WTC11 (cell line): ENCODE measurements around the gene CYP39A1. TPM values are rescaled to one million over a fixed set of nuclear protein-coding genes. Genes with fewer than 3 reads are reported as not detected.

ENCODE experiments used
- ATAC-seq: fragments of 200-7000 bp; cut with Tn5 transposase; 2 replicates; pipeline ENCODE4 v1.10.0; 2021; ENCODE audit warnings: mild to moderate bottlenecking, moderate library complexity
- CTCF ChIA-PET: fragments of 300-600 bp; sonication (Branson Sonifier 250); formaldehyde crosslinking; loops from one replicate; lab custom pipeline; 2021; ENCODE audit warnings: antibody characterized with exemption; lab: Charles Lee
- POLR2A ChIA-PET: fragments of 350-600 bp; sonication (Branson Sonifier 250); formaldehyde crosslinking; loops from one replicate; lab custom pipeline; 2021; ENCODE audit warnings: antibody characterized with exemption; lab: Charles Lee
- DNase-seq: peaks from one replicate; pipeline ENCODE4 v3.0.0; 2021; ENCODE audit warnings: low spot score
- H3K27ac Mint-ChIP-seq: 2 replicates; pipeline ENCODE4 v1.8.0; 2021; ENCODE audit warnings: mixed read lengths
- H3K27me3 Mint-ChIP-seq: 2 replicates; pipeline ENCODE4 v1.8.0; 2021; ENCODE audit warnings: low read depth, mild to moderate bottlenecking, moderate library complexity, mixed read lengths
- H3K36me3 Mint-ChIP-seq: 2 replicates; pipeline ENCODE4 v1.8.0; 2021; ENCODE audit warnings: mixed read lengths
- H3K4me1 Mint-ChIP-seq: 2 replicates; pipeline ENCODE4 v1.8.0; 2022; ENCODE audit warnings: mixed read lengths
- H3K4me3 Mint-ChIP-seq: 2 replicates; pipeline ENCODE4 v1.8.0; 2021; ENCODE audit warnings: mild to moderate bottlenecking, moderate library complexity, mixed read lengths
- H3K9me3 Mint-ChIP-seq: 2 replicates; pipeline ENCODE4 v1.8.0; 2021; ENCODE audit warnings: mixed read lengths
- ATF1 ChIP-seq: sonication (generic); formaldehyde crosslinking; IDR thresholded peaks from 2 replicates; pipeline ENCODE4 v1.8.1; 2023; ENCODE audit warnings: mild to moderate bottlenecking, moderate library complexity, missing genetic modification reagents
- CREM ChIP-seq: sonication (generic); formaldehyde crosslinking; IDR thresholded peaks from 2 replicates; pipeline ENCODE4 v1.8.1; 2022; ENCODE audit warnings: mild to moderate bottlenecking, missing genetic modification reagents, moderate library complexity
- EMX1 ChIP-seq: fragments of 250-450 bp; sonication (Bioruptor Pico); IDR thresholded peaks from 2 replicates; pipeline ENCODE4 v1.8.0; 2021; ENCODE audit warnings: mild to moderate bottlenecking
- GTF2I ChIP-seq: fragments of 250-450 bp; sonication (Bioruptor Pico); conservative IDR thresholded peaks from 2 replicates; pipeline ENCODE4 v1.4.0; 2021; ENCODE audit warnings: mild to moderate bottlenecking
- KAT7 ChIP-seq: sonication (generic); formaldehyde crosslinking; IDR thresholded peaks from 2 replicates; pipeline ENCODE4 v1.8.1; 2023; ENCODE audit warnings: missing genetic modification reagents, mild to moderate bottlenecking, borderline replicate concordance
- MXD4 ChIP-seq: fragments of 250-450 bp; sonication (Bioruptor Pico); IDR thresholded peaks from 2 replicates; pipeline ENCODE4 v1.8.0; 2021; ENCODE audit warnings: mild to moderate bottlenecking, moderate library complexity, borderline replicate concordance
- MYBL2 ChIP-seq: sonication (generic); formaldehyde crosslinking; IDR thresholded peaks from 2 replicates; pipeline ENCODE4 v1.8.1; 2023; ENCODE audit warnings: mild to moderate bottlenecking, moderate library complexity, missing genetic modification reagents
- NFATC4 ChIP-seq: fragments of 250-450 bp; sonication (Bioruptor Pico); IDR thresholded peaks from 2 replicates; pipeline ENCODE4 v1.9.0; 2021; ENCODE audit warnings: mild to moderate bottlenecking
- NFYB ChIP-seq: sonication (generic); formaldehyde crosslinking; conservative IDR thresholded peaks from 2 replicates; pipeline ENCODE4 v1.8.0; 2022; ENCODE audit warnings: low read depth, missing genetic modification reagents
- RORB ChIP-seq: fragments of 250-450 bp; sonication (Bioruptor Pico); IDR thresholded peaks from 2 replicates; pipeline ENCODE4 v1.9.0; 2021; ENCODE audit warnings: mild to moderate bottlenecking
- SMAD3 ChIP-seq: sonication (generic); formaldehyde crosslinking; IDR thresholded peaks from 2 replicates; pipeline ENCODE4 v1.8.0; 2022; ENCODE audit warnings: missing genetic modification reagents, mild to moderate bottlenecking, borderline replicate concordance
- SOX15 ChIP-seq: fragments of 250-450 bp; sonication (Bioruptor Pico); IDR thresholded peaks from 2 replicates; pipeline ENCODE4 v1.9.0; 2021; ENCODE audit warnings: mild to moderate bottlenecking
- TP53 ChIP-seq: sonication (generic); formaldehyde crosslinking; IDR thresholded peaks from 2 replicates; pipeline ENCODE4 v1.8.1; 2023; ENCODE audit warnings: mild to moderate bottlenecking, missing genetic modification reagents
- ZNF138 ChIP-seq: sonication (generic); formaldehyde crosslinking; conservative IDR thresholded peaks from 2 replicates; pipeline ENCODE4 v1.8.1; 2022; ENCODE audit warnings: mild to moderate bottlenecking, moderate library complexity, missing genetic modification reagents
- ZNF219 ChIP-seq: sonication (generic); formaldehyde crosslinking; IDR thresholded peaks from 2 replicates; pipeline ENCODE4 v1.8.0; 2023; ENCODE audit warnings: missing genetic modification reagents, mild to moderate bottlenecking, borderline replicate concordance
- ZNF671 ChIP-seq: fragments of 250-450 bp; sonication (Bioruptor Pico); IDR thresholded peaks from 2 replicates; pipeline ENCODE4 v1.8.0; 2021; ENCODE audit warnings: mild to moderate bottlenecking
- total RNA-seq: library from RNA; stranded (reverse); gene quantifications from 3 replicates; pipeline ENCODE4 v1.2.3, GENCODE V29; 2021
- TF ChIP-seq, protein P1 (sequence below): sonication (generic); formaldehyde crosslinking; IDR thresholded peaks from 2 replicates; pipeline ENCODE4 v1.8.0; 2022; ENCODE audit warnings: mild to moderate bottlenecking, missing genetic modification reagents
- TF ChIP-seq, protein P2 (sequence below): sonication (generic); formaldehyde crosslinking; IDR thresholded peaks from 2 replicates; pipeline ENCODE4 v1.8.1; 2023; ENCODE audit warnings: mild to moderate bottlenecking, missing genetic modification reagents
- TF ChIP-seq, protein P3 (sequence below): fragments of 250-450 bp; sonication (Bioruptor Pico); IDR thresholded peaks from 2 replicates; pipeline ENCODE4 v1.8.0; 2021; ENCODE audit warnings: mild to moderate bottlenecking
- TF ChIP-seq, protein P4 (sequence below): sonication (generic); formaldehyde crosslinking; IDR thresholded peaks from 2 replicates; pipeline ENCODE4 v1.8.1; 2023; ENCODE audit warnings: mild to moderate bottlenecking, missing genetic modification reagents
- TF ChIP-seq, protein P5 (sequence below): fragments of 250-450 bp; sonication (Bioruptor Pico); IDR thresholded peaks from 2 replicates; pipeline ENCODE4 v1.9.0; 2021; ENCODE audit warnings: mild to moderate bottlenecking
- TF ChIP-seq, protein P6 (sequence below): sonication (generic); formaldehyde crosslinking; conservative IDR thresholded peaks from 2 replicates; pipeline ENCODE4 v1.8.1; 2022; ENCODE audit warnings: mild to moderate bottlenecking, missing genetic modification reagents
- TF ChIP-seq, protein P7 (sequence below): fragments of 250-450 bp; sonication (Bioruptor Pico); IDR thresholded peaks from 2 replicates; pipeline ENCODE4 v1.9.0; 2021; ENCODE audit warnings: mild to moderate bottlenecking

CYP39A1 gene
- total RNA-seq, 1 experiment from 2014 or later = 1.6 TPM

DNA sequence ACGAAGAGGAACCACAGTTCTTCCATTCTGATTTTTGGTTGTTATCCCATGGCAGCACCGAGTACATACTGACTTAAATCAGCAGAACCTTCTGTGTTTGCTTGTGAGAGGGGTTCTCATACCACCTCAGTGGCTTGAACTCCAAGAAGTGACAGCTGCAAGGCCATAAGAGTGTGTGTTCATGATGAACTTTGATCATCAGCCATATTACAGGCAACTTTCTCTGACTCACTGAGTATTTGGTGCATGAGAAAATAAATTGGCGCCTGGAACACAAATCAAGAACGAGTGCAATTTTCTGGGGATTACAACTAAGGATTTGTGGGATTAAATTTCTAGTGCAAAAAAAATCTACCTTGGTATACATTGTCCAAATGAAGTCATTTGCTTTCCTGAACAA, 68.9 kb downstream of the CYP39A1 start:
- H3K9me3 Mint-ChIP-seq = no peaks in the 10 kb centered on the region
- H3K27ac Mint-ChIP-seq = no peak overlapping the region
- CTCF ChIA-PET = no interaction called here
- H3K4me3 Mint-ChIP-seq = no peak overlapping the region
- no peaks in the 10 kb centered on the region for H3K36me3 Mint-ChIP-seq
- POLR2A ChIA-PET = no interaction called here
- DNase-seq (no peak), ATAC-seq (no peak)
- H3K4me1 Mint-ChIP-seq = no peaks in the 10 kb centered on the region
- TF ChIP-seq, protein P1, sequence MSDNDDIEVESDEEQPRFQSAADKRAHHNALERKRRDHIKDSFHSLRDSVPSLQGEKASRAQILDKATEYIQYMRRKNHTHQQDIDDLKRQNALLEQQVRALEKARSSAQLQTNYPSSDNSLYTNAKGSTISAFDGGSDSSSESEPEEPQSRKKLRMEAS (CRISPR knock-in tag) = no peak
- TF ChIP-seq EMX1 (CRISPR knock-in tag) = no peak
- TF ChIP-seq SOX15 = no peak
- no peak for TF ChIP-seq MYBL2 (CRISPR knock-in tag)
- TF ChIP-seq SMAD3 (CRISPR knock-in tag) = no peak
- TF ChIP-seq, protein P2, sequence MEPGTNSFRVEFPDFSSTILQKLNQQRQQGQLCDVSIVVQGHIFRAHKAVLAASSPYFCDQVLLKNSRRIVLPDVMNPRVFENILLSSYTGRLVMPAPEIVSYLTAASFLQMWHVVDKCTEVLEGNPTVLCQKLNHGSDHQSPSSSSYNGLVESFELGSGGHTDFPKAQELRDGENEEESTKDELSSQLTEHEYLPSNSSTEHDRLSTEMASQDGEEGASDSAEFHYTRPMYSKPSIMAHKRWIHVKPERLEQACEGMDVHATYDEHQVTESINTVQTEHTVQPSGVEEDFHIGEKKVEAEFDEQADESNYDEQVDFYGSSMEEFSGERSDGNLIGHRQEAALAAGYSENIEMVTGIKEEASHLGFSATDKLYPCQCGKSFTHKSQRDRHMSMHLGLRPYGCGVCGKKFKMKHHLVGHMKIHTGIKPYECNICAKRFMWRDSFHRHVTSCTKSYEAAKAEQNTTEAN (CRISPR knock-in tag) = no peak
- no peak for TF ChIP-seq NFATC4
- no peak for TF ChIP-seq ZNF671
- TF ChIP-seq, protein P3, sequence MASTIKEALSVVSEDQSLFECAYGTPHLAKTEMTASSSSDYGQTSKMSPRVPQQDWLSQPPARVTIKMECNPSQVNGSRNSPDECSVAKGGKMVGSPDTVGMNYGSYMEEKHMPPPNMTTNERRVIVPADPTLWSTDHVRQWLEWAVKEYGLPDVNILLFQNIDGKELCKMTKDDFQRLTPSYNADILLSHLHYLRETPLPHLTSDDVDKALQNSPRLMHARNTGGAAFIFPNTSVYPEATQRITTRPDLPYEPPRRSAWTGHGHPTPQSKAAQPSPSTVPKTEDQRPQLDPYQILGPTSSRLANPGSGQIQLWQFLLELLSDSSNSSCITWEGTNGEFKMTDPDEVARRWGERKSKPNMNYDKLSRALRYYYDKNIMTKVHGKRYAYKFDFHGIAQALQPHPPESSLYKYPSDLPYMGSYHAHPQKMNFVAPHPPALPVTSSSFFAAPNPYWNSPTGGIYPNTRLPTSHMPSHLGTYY (CRISPR knock-in tag) = no peak
- no peak for TF ChIP-seq TP53 (CRISPR knock-in tag)
- no peak for TF ChIP-seq MXD4
- no peak for TF ChIP-seq KAT7
- TF ChIP-seq NFYB (CRISPR knock-in tag) = no peak
- no peak for TF ChIP-seq ZNF219
- no peak for TF ChIP-seq CREM (CRISPR knock-in tag)
- no peak for TF ChIP-seq GTF2I
- TF ChIP-seq, protein P4, sequence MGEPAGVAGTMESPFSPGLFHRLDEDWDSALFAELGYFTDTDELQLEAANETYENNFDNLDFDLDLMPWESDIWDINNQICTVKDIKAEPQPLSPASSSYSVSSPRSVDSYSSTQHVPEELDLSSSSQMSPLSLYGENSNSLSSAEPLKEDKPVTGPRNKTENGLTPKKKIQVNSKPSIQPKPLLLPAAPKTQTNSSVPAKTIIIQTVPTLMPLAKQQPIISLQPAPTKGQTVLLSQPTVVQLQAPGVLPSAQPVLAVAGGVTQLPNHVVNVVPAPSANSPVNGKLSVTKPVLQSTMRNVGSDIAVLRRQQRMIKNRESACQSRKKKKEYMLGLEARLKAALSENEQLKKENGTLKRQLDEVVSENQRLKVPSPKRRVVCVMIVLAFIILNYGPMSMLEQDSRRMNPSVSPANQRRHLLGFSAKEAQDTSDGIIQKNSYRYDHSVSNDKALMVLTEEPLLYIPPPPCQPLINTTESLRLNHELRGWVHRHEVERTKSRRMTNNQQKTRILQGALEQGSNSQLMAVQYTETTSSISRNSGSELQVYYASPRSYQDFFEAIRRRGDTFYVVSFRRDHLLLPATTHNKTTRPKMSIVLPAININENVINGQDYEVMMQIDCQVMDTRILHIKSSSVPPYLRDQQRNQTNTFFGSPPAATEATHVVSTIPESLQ (CRISPR knock-in tag) = no peak
- TF ChIP-seq, protein P5, sequence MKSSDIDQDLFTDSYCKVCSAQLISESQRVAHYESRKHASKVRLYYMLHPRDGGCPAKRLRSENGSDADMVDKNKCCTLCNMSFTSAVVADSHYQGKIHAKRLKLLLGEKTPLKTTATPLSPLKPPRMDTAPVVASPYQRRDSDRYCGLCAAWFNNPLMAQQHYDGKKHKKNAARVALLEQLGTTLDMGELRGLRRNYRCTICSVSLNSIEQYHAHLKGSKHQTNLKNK (CRISPR knock-in tag) = no peak
- no peaks in the 10 kb centered on the region for H3K27me3 Mint-ChIP-seq

DNA sequence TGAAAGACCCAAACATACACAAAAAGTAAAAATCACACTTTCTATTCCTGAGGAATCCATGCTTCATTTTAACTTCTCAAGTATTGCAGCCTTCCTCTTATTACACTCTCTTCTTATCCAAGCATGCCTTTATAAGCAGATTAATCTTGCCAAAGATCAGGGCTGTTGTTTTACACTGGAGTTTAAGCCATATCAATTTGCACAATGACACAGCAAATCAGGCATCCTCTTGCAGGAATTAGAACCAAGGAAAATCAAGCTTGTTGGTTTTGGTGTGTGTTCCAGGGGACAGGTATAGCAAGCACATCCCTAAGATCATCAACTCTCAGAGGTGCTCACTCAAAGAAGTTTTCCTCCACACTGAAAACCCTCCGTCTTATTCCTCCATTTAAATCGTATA, 69.5 kb downstream of the CYP39A1 start:
- ATAC-seq = no peak
- ChIA-PET CTCF (no interaction called here), POLR2A (no interaction called here)
- no peak overlapping the region for H3K27ac Mint-ChIP-seq
- H3K27me3 Mint-ChIP-seq = no peaks in the 10 kb centered on the region
- no peaks in the 10 kb centered on the region for H3K4me1 Mint-ChIP-seq
- H3K9me3 Mint-ChIP-seq = no peaks in the 10 kb centered on the region
- no peak overlapping the region for H3K4me3 Mint-ChIP-seq
- no peak for DNase-seq
- H3K36me3 Mint-ChIP-seq = no peaks in the 10 kb centered on the region
- TF ChIP-seq RORB (CRISPR knock-in tag) (no peak), ATF1 (no peak)

DNA sequence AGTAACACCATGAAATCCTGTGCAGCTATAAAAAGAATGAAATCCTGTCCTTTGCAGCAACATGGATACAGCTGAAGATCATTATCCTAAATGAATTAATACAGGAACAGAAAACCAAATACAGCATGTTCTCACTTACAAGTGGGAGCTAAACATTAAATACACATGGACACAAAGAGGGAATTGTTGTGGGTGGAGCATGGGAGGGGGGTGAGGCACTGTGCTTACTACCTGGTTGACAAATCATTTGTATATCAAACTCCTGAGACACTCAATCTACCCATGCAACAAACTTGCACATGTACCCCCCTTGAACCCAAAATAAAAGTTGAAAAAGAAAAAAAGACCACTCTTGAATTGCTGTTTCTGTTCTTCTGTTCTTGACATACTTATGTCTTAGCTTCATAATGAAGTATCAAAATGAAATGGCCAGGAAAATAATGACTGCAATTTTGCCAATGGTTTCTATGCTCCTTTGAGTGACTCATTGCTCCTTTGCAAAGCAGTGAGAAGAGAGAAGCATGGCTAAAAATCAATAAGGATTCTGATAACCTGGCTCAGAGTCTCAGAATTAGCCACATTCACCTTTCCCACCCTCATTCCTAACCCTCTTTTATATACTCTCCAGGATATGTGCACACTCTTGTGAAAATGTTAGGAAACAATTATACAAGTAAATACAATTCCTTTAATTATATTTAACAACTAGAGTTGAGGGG, 71.0 kb downstream of the CYP39A1 start:
- CTCF ChIA-PET = interaction anchor here (1.8 kb wide), 1 partner anchor 90 kb away, joined by 7 read pairs; the partner anchor contains the start of gene RCAN2
- H3K27ac Mint-ChIP-seq = no peak overlapping the region
- TF ChIP-seq, protein P6, sequence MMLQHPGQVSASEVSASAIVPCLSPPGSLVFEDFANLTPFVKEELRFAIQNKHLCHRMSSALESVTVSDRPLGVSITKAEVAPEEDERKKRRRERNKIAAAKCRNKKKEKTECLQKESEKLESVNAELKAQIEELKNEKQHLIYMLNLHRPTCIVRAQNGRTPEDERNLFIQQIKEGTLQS (CRISPR knock-in tag) = no peak
- TF ChIP-seq, protein P7, sequence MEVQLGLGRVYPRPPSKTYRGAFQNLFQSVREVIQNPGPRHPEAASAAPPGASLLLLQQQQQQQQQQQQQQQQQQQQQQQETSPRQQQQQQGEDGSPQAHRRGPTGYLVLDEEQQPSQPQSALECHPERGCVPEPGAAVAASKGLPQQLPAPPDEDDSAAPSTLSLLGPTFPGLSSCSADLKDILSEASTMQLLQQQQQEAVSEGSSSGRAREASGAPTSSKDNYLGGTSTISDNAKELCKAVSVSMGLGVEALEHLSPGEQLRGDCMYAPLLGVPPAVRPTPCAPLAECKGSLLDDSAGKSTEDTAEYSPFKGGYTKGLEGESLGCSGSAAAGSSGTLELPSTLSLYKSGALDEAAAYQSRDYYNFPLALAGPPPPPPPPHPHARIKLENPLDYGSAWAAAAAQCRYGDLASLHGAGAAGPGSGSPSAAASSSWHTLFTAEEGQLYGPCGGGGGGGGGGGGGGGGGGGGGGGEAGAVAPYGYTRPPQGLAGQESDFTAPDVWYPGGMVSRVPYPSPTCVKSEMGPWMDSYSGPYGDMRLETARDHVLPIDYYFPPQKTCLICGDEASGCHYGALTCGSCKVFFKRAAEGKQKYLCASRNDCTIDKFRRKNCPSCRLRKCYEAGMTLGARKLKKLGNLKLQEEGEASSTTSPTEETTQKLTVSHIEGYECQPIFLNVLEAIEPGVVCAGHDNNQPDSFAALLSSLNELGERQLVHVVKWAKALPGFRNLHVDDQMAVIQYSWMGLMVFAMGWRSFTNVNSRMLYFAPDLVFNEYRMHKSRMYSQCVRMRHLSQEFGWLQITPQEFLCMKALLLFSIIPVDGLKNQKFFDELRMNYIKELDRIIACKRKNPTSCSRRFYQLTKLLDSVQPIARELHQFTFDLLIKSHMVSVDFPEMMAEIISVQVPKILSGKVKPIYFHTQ (CRISPR knock-in tag) = no peak
- no peak for TF ChIP-seq ZNF138 (CRISPR knock-in tag)
- TF ChIP-seq, protein P3 (CRISPR knock-in tag) = no peak

More for the DNA sequence above, 71.0 kb downstream of the CYP39A1 start:
- ATAC-seq (no peak), DNase-seq (no peak)
- no peaks in the 10 kb centered on the region for H3K4me1 Mint-ChIP-seq
- no peaks in the 10 kb centered on the region for H3K36me3 Mint-ChIP-seq
- no peak overlapping the region for H3K4me3 Mint-ChIP-seq
- POLR2A ChIA-PET = no interaction called here
- no peaks in the 10 kb centered on the region for H3K9me3 Mint-ChIP-seq
- no peaks in the 10 kb centered on the region for H3K27me3 Mint-ChIP-seq
